OCI-M2 (cell line): ENCODE data around the gene SHOX.
"Not testable (repeated sequence)": the region's sequence is repeated elsewhere in the genome, so short reads cannot be mapped to it uniquely, and the experiment has no call there.

Experiments
- DNase-seq: peaks from one replicate; lab custom pipeline; 2025; ENCODE audit not compliant: unreplicated experiment; lab: John Stamatoyannopoulos, UW

SHOX gene

DNA sequence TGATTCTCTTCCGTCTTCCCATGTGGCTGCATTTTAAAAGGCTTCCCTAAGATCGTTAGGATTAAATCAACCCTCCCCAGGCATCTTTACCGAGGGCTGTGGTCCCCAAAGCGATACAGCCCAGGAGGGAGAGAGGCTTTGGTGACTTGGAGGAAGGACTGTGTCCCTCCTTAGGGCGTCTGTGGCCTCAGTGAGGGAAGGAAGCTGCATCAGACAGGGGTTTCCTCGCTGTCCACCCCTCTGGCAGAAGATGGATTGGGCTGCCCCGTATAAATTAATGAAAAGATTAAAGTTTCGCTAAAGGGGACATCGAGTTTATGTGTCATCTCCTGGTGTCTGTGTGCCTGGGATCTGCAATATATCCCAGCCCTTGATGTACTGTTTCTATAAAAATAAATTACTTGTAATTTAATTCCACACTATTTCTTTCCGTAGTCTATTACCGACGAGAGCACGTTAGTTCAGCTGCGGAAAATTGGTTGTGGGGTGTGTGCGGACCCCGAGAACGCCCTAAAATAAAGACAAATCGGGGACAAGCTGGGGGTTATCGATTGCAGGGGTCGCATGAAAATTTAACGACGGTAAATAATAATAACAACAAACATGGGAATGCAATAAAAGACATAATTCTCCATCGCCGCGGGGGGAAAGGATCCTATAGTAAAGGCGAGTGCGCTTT is 6.5 kb downstream of the SHOX start:
- no peak for DNase-seq

DNA sequence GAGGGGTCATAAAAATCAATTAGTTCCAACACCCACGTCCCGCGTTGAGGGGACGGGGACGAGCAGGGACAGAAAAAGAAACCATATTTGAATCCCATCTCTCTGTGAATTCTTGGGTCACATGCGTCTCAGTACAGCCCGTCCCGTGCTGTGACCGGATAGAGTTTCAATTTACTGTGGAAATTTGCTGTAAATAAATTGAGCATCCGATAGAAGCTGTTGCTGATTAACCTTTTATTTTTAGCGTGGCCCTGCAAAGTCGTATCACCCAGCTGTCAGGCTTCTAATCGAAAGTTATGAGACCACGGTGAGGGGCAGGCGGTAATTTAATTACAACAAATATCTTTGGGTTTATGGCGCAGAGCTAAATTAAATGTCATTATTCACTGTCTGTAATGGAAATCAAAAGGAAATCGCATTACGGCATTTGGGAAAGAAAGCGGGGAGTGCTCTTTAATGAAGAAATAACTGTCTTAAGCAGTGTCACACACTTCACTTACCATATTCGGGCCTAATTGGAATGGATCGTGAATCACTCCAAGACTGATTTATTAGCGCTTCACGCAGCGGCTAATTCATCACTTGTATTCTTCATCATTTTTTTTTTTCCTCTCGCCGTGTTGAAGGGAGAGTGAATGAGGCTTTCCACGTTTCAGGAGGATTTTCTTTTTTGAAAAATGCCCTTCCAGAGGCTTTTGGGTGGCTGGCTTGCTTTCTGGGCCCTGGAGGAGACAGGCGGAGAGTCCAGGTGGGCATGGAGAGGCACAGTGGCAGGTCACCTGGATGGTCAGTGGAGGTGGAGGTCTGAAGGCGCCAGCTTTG is 7.3 kb downstream of the SHOX start:
- DNase-seq, result no peak

DNA sequence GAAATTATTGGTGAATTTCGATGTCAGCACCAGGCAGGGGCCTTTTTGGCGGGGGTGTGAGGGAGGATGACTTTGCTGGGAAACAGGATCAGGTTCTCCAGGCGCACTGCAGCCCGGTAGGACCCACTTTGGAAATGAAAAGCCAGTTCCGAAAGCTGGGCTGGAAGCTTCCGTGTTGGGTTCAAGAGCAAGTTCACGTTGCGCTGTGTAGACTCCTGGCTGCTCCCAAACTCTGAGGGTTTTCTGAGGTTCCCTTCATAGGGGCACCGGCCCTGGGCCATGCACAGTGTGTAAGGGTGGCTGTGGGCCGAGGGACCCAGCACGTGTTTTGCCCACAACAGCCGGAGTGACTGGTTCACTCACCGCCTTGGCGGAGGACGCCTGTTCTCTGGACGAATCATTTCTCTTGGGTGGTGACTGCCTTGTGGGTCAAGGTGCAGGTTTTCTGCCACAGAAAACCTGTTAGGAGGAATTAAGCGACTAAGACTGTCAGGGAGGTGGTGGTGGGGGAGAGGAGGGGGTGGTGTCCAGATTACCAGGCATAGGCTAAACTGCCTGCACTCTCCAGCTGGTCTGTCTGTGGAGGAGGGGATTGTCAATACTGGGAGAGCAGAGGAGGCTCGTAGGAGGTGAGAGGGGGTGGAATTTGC is 8.0 kb downstream of the SHOX start:
- DNase-seq, result no peak

DNA sequence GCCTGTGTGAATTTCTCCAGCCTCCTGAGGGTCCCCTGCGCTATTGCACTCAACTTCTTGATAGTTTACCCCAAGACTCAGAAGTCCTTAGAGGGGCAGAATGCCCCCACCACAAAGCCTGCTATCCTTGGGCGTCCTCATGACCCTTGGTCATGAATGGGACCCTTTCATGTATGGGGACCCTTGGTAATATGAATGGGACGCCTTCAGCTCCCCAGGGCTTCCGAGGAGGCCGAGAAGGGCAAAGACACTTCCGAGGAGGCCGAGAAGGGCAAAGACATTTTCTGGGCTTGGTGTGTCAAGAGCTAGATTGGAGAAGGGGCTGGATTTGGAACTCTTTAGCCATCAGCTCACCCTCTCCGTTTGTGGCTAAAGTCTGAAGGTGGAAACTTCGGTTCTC is 8.6 kb downstream of the SHOX start:
- DNase-seq, result no peak

DNA sequence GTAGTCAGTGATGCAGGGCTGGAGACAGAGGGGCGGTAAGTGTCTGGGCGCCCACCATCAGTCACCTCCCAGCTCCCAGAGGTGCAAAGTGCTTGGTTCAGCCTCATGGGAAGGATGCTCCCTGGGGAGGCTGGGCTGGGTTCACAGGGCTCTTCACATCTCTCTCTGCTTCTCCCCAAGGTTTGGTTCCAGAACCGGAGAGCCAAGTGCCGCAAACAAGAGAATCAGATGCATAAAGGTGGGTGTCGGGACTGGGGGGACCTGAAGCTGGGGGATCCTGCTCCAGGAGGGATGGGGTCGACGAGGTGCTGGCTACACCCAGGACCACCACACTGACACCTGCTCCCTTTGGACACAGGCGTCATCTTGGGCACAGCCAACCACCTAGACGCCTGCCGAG is 10.1 kb downstream of the SHOX start:
- no peak for DNase-seq

DNA sequence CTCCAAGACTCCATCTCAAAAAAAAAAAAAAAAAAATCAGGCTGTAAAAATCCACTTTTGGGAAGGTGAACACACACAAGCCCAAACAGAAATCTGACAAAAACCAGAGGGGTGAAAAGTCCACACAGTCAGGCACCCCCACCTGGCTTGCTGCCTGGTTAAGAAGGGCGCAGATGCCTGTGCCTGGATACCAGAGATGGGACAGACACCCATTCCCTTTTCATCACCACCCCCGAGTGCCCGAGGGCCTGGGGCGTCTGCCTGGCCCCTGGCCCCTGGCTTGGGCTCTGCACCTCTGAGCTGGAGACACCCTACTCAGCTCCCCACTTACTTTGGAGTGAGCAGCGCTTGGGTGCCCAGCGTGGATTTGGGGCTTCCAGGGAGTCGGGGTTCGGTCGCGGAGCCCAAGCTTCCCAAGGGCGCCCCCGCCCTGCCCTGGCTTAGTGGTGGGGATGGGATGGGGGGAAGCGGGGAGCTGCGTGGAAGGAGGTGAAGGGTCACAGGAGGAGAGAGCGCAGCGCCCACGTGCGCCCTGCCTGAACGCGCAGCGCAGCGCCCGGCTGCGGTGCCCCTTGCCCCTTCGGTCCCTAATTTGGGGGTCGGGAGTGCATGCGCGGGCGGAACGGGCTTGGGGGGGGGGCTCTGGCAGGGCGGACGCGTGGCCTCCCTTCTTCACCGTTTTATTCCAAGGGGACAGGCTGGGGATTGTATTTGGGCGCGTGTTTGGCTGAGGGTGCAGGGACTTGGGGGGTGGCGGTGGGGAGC is 11.3 kb downstream of the SHOX start:
- no peak for DNase-seq

DNA sequence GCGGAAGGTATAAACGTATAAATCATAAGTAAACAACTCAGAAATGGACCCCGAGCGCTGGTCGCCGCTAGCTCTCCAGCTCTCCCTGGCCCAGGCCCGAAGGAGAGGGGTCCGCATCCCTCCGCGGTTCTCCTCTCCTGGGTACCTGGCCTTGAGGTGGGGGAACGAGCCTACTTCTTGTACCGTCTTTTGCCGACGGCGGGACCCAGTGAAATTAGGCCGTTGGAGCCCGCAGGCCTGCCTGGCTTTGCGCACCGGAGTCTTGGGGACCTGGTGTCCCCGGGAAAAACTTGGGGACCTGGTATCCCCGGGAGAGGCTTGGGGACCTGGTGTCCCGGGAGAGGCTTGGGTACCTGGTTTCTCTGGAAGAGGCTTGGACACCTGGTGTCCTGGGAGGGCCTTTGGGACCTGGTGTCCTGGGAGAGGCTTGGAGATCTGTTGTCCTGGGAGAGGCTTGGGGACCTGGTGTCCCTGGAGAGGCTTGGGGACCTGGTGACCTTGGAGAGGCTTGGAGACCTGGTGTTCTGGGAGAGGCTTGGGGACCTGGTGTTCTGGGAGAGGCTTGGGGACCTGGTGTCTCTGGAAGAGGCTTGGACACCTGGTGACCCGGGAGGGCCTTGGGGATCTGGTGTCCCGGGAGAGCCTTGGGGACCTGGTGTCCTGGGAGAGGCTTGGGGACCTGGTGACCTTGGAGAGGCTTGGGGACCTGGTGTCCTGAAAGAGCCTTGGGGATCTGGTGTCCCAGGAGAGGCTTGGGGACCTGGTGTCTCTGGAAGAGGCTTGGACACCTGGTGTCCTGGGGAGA is 12.0 kb downstream of the SHOX start:
- no peak for DNase-seq

DNA sequence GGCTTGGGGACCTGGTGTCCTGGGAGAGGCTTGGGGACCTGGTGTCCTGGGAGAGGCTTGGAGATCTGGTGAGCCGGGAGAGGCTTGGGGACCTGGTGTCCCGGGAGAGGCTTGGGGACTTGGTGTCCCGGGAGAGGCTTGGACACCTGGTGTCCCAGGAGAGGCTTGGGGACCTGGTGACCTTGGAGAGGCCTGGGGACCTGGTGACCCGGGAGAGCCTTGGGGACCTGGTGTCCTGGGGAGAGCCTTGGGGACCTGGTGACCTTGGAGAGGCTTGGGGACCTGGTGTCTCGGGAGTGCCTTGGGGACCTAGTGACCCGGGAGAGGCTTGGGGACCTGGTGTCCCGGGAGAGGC is 12.6 kb downstream of the SHOX start:
- no peak for DNase-seq

DNA sequence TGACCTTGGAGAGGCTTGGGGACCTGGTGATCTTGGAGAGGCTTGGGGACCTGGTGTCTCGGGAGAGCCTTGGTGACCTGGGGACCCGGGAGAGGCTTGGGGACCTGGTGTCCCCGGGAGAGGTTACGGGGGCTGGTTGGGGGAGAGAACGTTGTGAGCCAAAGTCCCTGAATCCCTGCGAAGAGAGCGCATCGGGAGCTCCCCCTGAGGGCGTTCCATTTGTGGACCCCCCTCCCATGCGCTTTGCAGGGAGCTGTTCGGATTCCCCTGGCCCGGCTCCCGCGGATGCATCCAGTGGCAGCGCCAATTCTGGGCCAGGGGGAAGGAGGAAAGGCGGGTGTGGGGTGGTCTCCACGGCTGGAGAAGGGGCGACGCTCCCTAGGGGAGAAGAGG is 13.3 kb downstream of the SHOX start:
- no peak for DNase-seq

DNA sequence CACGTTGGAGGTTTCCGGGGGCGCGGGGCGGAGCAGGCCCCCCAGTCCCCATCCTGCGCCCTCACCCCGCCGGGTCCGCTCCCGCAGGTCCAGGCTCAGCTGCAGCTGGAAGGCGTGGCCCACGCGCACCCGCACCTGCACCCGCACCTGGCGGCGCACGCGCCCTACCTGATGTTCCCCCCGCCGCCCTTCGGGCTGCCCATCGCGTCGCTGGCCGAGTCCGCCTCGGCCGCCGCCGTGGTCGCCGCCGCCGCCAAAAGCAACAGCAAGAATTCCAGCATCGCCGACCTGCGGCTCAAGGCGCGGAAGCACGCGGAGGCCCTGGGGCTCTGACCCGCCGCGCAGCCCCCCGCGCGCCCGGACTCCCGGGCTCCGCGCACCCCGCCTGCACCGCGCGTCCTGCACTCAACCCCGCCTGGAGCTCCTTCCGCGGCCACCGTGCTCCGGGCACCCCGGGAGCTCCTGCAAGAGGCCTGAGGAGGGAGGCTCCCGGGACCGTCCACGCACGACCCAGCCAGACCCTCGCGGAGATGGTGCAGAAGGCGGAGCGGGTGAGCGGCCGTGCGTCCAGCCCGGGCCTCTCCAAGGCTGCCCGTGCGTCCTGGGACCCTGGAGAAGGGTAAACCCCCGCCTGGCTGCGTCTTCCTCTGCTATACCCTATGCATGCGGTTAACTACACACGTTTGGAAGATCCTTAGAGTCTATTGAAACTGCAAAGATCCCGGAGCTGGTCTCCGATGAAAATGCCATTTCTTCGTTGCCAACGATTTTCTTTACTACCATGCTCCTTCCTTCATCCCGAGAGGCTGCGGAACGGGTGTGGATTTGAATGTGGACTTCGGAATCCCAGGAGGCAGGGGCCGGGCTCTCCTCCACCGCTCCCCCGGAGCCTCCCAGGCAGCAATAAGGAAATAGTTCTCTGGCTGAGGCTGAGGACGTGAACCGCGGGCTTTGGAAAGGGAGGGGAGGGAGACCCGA is 14.0 kb downstream of the SHOX start:
- no peak for DNase-seq

DNA sequence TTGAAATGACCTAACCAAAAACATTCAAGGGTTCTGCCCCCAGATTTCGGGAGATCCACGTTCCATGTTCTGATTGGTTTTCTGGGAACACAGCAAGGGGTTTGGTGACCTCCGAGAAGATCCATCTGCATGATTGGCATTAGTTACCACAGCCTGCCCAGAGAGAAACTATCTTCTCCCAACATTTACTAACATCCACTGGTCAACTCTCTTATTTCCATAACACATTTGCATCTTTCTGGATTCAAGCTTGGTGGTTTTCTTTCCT is 15.6 kb downstream of the SHOX start:
- DNase-seq, result no peak

DNA sequence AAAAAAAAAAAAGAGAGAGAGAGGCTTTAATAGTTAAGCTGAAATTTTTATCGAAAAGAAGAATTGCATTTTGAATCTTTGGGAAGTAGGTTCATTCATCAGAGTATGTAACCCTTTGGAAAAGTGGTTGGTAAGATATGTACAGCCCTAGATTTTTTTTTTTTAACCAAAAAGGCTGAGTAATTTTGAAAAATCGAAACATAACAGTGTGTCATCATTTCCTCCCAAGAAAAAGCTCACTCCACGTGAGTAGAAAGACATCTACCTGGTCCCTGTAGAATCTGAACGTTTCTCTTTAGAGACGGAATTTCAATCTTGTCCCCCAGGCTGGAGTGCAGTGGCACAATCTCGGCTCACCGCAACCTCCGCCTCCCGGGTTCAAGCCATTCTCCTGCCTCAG is 16.2 kb downstream of the SHOX start:
- DNase-seq, result no peak

DNA sequence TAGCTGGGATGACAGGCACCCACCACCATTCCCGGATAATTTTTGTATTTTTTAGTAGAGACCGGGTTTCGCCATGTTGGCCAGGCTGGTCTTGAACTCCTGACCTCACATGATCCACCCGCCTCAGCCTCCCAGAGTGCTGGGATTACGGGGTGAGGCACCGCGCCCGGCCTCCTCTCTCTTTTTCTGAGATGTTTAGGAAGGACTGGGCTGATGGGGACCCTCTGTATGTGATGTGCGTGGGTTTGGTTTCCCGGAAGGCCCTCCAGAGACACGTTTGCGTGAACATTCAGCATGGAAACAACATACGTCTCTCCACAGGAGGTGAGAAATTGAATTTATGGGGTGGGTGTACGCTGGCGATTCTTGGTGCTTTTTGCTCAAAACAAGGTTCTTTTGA is 18.6 kb downstream of the SHOX start:
- no peak for DNase-seq

DNA sequence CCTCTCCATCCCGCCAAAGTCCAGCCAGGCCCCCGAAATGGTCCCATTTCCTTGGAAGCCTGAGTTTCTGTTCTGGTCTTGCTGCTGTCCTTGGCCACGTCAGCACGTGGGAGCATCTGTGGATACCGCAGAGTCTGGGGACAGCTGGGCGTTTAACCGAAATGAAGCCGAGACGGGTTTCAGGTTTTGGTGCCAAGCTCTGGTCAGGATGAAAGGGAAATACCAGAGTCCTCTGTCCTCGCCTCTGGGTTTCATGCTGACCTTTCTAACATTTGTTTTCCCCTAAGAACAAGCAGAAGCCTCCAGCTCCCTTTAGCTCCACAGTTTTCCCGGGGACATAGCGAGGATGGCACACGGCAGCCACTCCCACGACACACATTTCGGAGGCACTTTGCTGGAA is 19.7 kb downstream of the SHOX start:
- DNase-seq, result no peak

DNA sequence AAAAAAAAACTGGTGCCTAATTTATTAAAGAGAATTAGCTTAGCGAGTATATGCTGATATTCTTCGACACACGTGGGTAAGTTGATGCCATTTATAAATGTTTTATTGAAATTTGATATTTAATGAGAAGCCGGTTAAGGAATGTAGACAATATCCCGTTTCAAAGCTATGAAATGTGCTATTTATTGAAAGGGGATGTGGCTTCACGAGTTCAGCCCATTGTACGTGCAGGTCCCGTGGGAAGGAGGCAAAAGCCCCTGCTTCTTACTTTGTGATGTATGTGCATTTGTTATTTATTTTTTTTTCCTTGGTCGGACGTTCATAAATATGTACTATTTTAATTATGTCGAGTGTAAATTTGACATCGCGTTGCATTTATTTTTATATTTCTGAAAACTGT is 20.2 kb downstream of the SHOX start:
- DNase-seq, result no peak

DNA sequence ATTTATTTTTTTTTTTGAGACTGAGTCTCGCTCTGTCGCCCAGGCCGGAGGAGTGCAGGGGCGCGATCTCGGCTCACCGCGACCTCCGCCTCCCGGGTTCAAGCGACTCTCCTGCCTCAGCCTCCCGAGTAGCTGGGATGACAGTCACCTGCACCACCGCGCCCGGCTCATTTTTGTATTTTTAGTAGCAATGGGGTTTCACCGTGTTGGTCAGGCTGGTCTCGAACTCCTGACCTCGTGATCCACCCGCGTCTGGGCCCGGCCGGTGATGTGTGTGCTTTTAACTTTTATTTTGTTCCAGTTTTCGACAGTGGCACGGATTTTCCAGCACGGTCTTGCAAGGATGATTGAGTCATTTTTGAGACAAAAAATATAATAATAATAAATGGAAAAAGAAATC is 21.3 kb downstream of the SHOX start:
- not testable (repeated sequence) for DNase-seq

DNA sequence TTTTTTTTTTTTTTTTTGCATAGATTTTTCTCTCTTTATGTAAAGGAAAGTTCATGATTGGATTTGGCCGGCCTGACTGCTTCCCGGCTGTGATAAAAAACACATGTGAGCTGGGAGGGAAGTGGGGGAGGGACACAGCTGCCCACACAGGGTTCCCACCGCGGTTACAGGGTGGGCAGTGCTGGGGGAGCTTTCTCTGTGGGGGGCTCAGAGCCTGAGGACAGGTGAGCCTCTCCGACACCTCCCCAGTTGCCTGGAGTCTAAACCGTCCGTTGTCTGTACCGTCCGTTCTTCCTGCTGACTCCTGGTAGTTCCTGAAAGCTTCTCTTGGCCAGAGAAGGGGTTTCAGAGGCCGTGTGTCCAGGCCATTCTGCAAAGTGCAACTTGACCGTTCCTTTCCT is 21.8 kb downstream of the SHOX start:
- no peak for DNase-seq

DNA sequence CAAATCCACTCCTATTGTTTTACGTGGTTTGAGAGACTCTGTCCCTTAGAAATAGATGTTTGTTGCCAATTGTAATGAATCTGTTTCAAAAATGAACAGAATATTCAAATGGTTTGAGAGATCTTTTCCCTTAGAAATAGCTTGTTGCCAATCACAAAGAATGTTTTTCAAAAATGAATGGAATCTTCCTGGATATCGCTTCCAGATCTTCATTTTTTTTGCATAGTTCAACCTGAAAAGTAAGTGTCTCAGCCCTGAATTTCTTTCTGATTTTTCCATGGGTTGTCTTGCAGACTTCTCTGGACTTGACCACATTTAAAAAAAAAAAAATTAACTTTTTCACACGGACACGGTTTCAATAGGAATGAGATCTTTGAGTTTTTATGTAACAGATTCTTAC is 22.7 kb downstream of the SHOX start:
- DNase-seq, result no peak

DNA sequence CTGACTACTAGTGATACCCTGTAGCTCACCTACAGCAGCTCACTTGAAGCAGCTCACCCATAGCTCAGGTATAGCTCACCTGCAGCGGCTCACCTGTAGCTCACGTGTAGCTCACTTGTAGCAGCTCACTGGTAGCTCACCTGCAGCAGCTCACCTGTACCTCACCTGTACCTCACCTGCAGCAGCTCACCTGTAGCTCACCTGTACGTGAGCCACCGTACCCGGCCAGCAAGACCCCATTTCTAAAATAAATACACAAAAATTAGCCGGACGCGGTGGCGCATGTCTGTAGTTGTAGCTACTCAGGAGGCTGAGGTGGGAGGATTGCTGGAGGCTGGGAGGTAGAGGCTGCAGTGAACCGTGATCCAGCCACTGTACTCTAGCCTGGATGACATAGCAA is 30.6 kb downstream of the SHOX start:
- DNase-seq, result no peak

DNA sequence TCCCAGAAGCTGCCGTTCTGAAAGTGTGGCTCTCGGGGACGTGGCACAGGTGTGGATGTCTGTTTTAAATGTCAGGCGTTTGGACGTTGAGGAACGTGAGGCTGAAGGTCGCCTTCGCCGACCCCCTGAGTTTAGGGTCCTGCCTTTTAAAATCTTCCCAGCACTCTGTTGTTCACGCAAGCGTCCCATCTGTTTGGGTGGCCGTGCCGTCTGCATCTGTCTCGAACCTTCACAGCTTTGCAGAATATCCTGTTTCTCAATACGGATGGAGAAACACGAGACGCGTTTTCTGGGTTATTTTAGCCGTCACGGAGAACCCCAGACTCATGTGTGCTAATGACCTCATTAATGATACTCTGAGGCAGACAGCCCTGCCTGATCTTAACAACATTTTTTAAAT is 31.5 kb downstream of the SHOX start:
- no peak for DNase-seq
